CD4-positive, alpha-beta T cell (primary cell): ENCODE measurements around the gene ADSS1. TPM values are rescaled to one million over a fixed set of nuclear protein-coding genes. Genes with fewer than 3 reads are reported as not detected.

Experiments
- ATAC-seq: fragments of 200-7000 bp; cut with Tn5 transposase; one replicate; pipeline ENCODE4 v1.10.0; 2022; ENCODE audit warnings: mild to moderate bottlenecking; ENCODE audit not compliant: poor library complexity
- CTCF ChIA-PET: fragments of 350-600 bp; sonication (Branson Sonifier 250); formaldehyde crosslinking; loops from one replicate; lab custom pipeline; 2021; ENCODE audit warnings: antibody characterized with exemption, inconsistent platforms; lab: Charles Lee
- POLR2A ChIA-PET: fragments of 350-600 bp; sonication (Branson Sonifier 250); formaldehyde crosslinking; loops from one replicate; lab custom pipeline; 2021; ENCODE audit warnings: antibody characterized with exemption, inconsistent platforms; lab: Charles Lee
- DNase-seq, 14 experiments: peaks; one replicate each; pipeline ENCODE4 v3.0.0-alpha.2; 2013 to 2020; ENCODE audit warnings: mixed read lengths in 2 of 14
- H3K27ac ChIP-seq, 2 donors: one replicate each; pipeline versions ENCODE4 v1.5.1 to v1.7.0; 2013; ENCODE audit warnings: low read length in 2 of 2, low read depth in 1 of 2, mild to moderate bottlenecking in 1 of 2
- H3K27me3 ChIP-seq, 2 experiments: 1 replicate in 1 of 2; 2 replicates in 1 of 2; pipeline versions ENCODE4 v1.6.1 to v1.7.0; 2013; ENCODE audit warnings: low read length in 2 of 2, control low read depth in 1 of 2, mild to moderate bottlenecking in 1 of 2, moderate library complexity in 1 of 2; ENCODE audit not compliant: insufficient read depth in 2 of 2, control insufficient read depth in 1 of 2
- H3K36me3 ChIP-seq: one replicate; pipeline ENCODE4 v1.6.1; 2013; ENCODE audit warnings: low read length, control low read depth; ENCODE audit not compliant: insufficient read depth
- H3K4me1 ChIP-seq: one replicate; pipeline ENCODE4 v1.6.1; 2013; ENCODE audit warnings: low read length, control low read depth; ENCODE audit not compliant: insufficient read depth
- H3K4me3 ChIP-seq: one replicate; pipeline ENCODE4 v1.5.1; 2013; ENCODE audit warnings: mild to moderate bottlenecking, low read length, moderate library complexity
- H3K9me3 ChIP-seq, 2 experiments: 1 replicate in 1 of 2; 2 replicates in 1 of 2; pipeline versions ENCODE4 v1.6.1 to v1.7.0; 2013; ENCODE audit warnings: low read length in 2 of 2, mild to moderate bottlenecking in 2 of 2, control low read depth in 1 of 2, moderate library complexity in 1 of 2; ENCODE audit not compliant: control insufficient read depth in 1 of 2, insufficient read depth in 1 of 2
- H3K27ac Mint-ChIP-seq: one replicate; pipeline ENCODE4 v1.8.0; 2020; ENCODE audit warnings: mixed read lengths
- H3K27me3 Mint-ChIP-seq: one replicate; pipeline ENCODE4 v1.8.0; 2021; ENCODE audit warnings: mixed read lengths
- H3K36me3 Mint-ChIP-seq: one replicate; pipeline ENCODE4 v1.8.0; 2021; ENCODE audit warnings: low read depth, mixed read lengths
- H3K4me1 Mint-ChIP-seq: one replicate; pipeline ENCODE4 v1.8.0; 2021; ENCODE audit warnings: low read depth, mixed read lengths
- H3K4me3 Mint-ChIP-seq: one replicate; pipeline ENCODE4 v1.8.0; 2020; ENCODE audit warnings: mild to moderate bottlenecking, mixed read lengths
- H3K9me3 Mint-ChIP-seq: one replicate; pipeline ENCODE4 v1.8.0; 2020; ENCODE audit warnings: mixed read lengths
- intact Hi-C, 2 experiments: fragments of 100-400 bp; cut with DNase I in 1 of 2; cut with micrococcal nuclease in 1 of 2; formaldehyde crosslinking; loops; one replicate each; pipeline versions ENCODE4 v1.15.1 to v1.9.0; 2023 to 2025; cut with DNase I, micrococcal nuclease
- total RNA-seq, 174 experiments: library from RNA in 2 of 174; stranded (reverse) in 2 of 174; gene quantifications; one replicate each; pipeline ENCODE4 v1.2.3 and lab custom pipeline; 2021 to 2026
- TF ChIP-seq, protein P1 (sequence below): fragments of 200-600 bp; IDR thresholded peaks from one replicate; pipeline ENCODE4 v1.8.0; 2022; ENCODE audit warnings: antibody characterized with exemption, mild to moderate bottlenecking

Gene ADSS1
- total RNA-seq, 2 experiments from 2014 or later = 2.0 to 2.7 TPM

DNA sequence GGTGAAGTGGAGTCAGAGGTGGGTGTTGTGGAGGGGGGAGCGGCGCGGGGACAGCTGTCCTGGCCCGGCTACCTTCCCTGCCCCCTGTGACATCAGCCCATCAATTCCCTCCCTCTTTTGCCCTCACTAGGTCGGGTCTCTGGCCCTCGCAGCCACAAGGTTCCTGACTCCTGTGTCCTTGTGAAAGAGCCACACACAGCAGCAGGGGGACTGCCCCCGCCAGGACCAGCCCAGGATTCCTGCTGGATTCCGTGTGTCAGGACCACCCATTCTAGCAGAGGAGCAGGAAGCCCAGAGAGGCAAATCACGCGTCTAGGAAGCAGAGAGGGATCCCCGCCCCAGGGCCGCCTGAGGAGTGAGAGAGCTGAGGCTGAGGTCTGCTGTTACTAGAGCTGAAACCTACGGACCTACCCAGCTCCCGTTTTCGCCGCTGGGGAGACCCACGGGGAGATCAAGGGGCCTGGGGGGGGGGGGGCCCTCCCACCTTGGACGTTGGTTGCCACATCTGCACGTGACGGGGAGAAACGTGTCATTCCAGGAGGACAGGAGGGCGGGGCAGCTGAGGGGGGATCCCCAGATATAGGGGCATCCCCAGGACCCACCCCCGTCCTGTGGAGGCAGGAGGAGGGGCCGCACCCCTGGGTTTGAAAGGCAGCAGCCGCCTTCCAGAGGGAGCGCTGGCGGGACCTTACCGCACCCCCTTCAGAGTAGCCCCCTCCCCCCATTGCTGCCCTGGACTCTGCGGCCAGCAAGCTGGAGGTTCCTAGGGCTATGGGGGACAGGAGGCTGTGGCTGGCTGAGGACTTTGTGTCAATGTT, 47.1 kb upstream of the ADSS1 start:
- peak overlapping the region; percentile 73 for H3K4me3 ChIP-seq
- TF ChIP-seq, protein P1, sequence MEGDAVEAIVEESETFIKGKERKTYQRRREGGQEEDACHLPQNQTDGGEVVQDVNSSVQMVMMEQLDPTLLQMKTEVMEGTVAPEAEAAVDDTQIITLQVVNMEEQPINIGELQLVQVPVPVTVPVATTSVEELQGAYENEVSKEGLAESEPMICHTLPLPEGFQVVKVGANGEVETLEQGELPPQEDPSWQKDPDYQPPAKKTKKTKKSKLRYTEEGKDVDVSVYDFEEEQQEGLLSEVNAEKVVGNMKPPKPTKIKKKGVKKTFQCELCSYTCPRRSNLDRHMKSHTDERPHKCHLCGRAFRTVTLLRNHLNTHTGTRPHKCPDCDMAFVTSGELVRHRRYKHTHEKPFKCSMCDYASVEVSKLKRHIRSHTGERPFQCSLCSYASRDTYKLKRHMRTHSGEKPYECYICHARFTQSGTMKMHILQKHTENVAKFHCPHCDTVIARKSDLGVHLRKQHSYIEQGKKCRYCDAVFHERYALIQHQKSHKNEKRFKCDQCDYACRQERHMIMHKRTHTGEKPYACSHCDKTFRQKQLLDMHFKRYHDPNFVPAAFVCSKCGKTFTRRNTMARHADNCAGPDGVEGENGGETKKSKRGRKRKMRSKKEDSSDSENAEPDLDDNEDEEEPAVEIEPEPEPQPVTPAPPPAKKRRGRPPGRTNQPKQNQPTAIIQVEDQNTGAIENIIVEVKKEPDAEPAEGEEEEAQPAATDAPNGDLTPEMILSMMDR = no peak

DNA sequence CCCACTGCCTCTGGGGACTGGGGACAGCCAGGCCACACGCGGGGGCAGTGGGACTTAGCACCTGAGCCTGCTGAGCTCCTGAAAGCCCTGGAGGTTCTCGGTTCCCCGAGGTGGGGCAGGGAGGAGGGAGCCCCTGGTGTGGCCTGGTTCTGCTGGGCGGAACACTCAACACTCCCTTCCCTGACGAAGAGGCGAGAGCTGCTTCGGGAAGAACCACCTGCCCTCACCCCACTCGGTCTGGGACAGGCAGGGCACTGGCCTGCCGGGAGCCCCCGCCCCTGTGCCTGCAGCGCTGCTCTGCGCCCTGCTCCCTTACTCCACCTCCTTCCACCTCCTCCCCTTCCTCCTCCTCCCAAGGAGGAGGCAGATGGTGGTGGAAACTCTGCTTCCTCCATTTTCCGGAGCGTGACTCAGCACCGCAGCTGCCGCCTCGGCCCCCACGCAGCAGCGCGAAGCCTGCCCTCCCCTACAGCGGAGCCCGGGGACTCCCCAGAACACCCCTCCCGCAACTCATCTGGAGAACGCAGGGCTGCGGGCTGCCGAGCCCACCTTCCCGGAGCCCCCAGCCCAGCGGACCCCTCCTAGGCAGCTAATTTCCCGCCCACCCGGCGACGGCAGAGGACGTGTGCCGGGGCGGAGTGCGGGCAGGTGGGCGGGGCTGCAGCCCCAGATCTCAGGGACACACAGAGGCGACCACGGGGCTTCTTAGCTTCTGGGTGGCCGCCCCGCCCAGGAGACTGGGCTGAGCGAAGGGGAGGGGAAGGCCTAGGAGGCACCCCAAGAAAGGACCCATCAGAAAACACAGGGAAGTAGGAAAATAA, 46.3 kb upstream of the ADSS1 start:
- H3K27ac ChIP-seq = no peak overlapping the region
- TF ChIP-seq, protein P1 = no peak
- Mint-ChIP-seq H3K4me1 (peaks cover 11% of the 10 kb centered on the region), H3K27me3 (no peaks in the 10 kb centered on the region), H3K4me3 (peak overlapping the region; percentile 83), H3K27ac (no peak overlapping the region), H3K36me3 (no peaks in the 10 kb centered on the region), H3K9me3 (no peaks in the 10 kb centered on the region)
- ChIA-PET CTCF (no interaction called here), POLR2A (interaction anchor here (1.0 to 3.1 kb wide), 7 partner anchors 9 to 123 kb away, joined by 3 to 17 read pairs (median 8); partner anchors contain the start of genes INF2 and ZBTB42)
- DNase-seq = peak; percentile 25 to 82 (median 50)
- intact Hi-C loops = no loop called here
- H3K36me3 ChIP-seq = no peaks in the 10 kb centered on the region
- H3K4me3 ChIP-seq = peak overlapping the region; percentile 73
- H3K9me3 ChIP-seq = no peaks in the 10 kb centered on the region
- H3K27me3 ChIP-seq = no peaks in the 10 kb centered on the region
- ATAC-seq = peak; percentile 81
- peaks cover 24% of the 10 kb centered on the region for H3K4me1 ChIP-seq

More for the DNA sequence above, 47.1 kb upstream of the ADSS1 start:
- ATAC-seq (no peak), DNase-seq (peak in 2 of 14 experiments; percentile 53 to 65)
- H3K27ac Mint-ChIP-seq = no peak overlapping the region
- intact Hi-C loops = no loop called here
- H3K27me3 Mint-ChIP-seq = no peaks in the 10 kb centered on the region
- CTCF ChIA-PET = no interaction called here
- no peaks in the 10 kb centered on the region for H3K36me3 Mint-ChIP-seq
- POLR2A ChIA-PET = interaction anchor here (1.2 to 3.1 kb wide), 5 partner anchors 10 to 21 kb away, joined by 4 to 17 read pairs (median 10); partner anchors contain the start of gene INF2
- Histone ChIP-seq H3K27ac (no peak overlapping the region), H3K9me3 (no peaks in the 10 kb centered on the region), H3K27me3 (no peaks in the 10 kb centered on the region), H3K4me1 (peaks cover 24% of the 10 kb centered on the region), H3K36me3 (no peaks in the 10 kb centered on the region)
- peaks cover 11% of the 10 kb centered on the region for H3K4me1 Mint-ChIP-seq
- H3K4me3 Mint-ChIP-seq = peak overlapping the region; percentile 80
- H3K9me3 Mint-ChIP-seq = no peaks in the 10 kb centered on the region

DNA sequence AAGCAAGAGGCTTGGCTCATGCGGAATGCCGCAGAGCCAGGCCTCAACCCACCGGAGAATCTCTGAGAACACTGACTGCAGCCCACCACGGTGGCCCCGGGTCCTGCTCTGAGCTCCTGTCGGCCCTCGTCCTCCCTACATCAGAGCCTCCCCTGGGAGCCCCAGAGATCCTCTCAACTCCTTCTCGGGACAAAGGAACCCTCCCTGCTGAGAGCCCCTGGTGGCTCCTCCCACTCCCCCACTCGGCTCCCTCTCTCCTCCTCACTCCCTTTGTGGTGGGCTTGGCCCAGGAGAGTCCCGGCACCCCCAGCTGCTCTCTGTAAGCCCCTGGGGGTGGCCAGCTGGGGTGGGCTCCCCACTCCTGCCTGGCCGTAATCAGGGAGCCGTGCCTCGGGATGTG, 45.7 kb upstream of the ADSS1 start:
- H3K27ac ChIP-seq = no peak overlapping the region
- no peaks in the 10 kb centered on the region for H3K27me3 Mint-ChIP-seq
- POLR2A ChIA-PET = interaction anchor here (1.0 to 3.1 kb wide), 8 partner anchors 9 to 123 kb away, joined by 3 to 17 read pairs (median 6); partner anchors contain the start of genes INF2 and ZBTB42
- peaks cover 24% of the 10 kb centered on the region for H3K4me1 ChIP-seq
- no peak overlapping the region for H3K4me3 Mint-ChIP-seq
- TF ChIP-seq, protein P1 = no peak
- DNase-seq = peak in 1 of 14 experiments; percentile 28
- H3K36me3 Mint-ChIP-seq = no peaks in the 10 kb centered on the region
- H3K9me3 Mint-ChIP-seq = no peaks in the 10 kb centered on the region
- no peaks in the 10 kb centered on the region for H3K9me3 ChIP-seq
- intact Hi-C loops = no loop called here
- CTCF ChIA-PET = no interaction called here
- H3K27me3 ChIP-seq = no peaks in the 10 kb centered on the region
- no peak for ATAC-seq
- H3K27ac Mint-ChIP-seq = no peak overlapping the region
- peak overlapping the region; percentile 73 for H3K4me3 ChIP-seq
- peaks cover 11% of the 10 kb centered on the region for H3K4me1 Mint-ChIP-seq
- no peaks in the 10 kb centered on the region for H3K36me3 ChIP-seq
